OCI-M1 (cell line): ENCODE measurements around the gene FUCA1.
"Not testable (repeated sequence)": the region's sequence is repeated elsewhere in the genome, so short reads cannot be mapped to it uniquely, and the experiment has no call there.

Source experiments
- DNase-seq: peaks from one replicate; lab custom pipeline; 2025; lab: John Stamatoyannopoulos, UW

The FUCA1 gene

DNA sequence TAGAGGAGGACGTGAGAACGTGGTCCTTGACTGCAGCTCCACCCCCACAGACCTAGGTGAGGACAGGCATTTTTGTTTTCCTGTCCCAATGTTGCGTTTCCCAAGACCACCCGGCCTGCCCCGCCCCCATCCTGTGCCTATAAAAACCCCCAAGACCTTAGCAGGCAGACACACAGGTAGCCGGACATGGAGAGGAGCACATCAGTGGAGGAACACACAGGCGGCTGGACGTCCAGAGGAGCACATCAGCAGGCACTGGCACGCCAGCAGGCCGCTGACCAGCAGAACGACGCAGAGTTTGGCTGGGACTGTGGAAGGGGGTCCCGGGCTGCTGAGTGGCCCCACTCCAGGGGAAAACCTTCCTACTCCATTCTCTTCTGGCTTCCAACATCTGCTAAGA, 30.2 kb downstream of the FUCA1 start:
- no peak for DNase-seq

GRCh38 chr1:23836037-23836436, 32.1 kb downstream of the FUCA1 start:
- DNase-seq: peak; percentile 60

- DNase-seq: not testable (repeated sequence)
These were observed 33.9 kb downstream of the FUCA1 start for GRCh38 chr1:23834156-23834555.

DNA sequence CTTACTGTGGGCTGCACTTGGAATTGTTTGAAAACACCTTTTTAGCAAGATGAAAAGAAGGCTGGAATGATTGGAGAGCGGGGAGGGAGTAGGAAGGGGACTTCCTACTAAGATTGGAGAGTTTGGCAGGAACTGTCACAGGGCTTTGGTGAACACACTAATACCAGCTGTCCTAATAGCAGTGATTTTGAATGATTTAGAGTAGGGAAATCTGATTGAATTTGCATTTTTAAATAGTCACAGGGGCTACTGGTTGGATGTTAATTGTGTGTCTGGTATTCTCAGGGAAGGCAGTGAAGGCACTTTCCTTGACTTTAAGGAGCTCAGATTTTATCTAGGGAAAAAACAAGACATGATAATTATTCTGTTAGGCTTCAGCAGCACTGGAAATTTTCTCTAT, 40.4 kb downstream of the FUCA1 start:
- DNase-seq: no peak

GRCh38 chr1:23826590-23826989, 41.5 kb downstream of the FUCA1 start:
- DNase-seq: not testable (repeated sequence)

DNA sequence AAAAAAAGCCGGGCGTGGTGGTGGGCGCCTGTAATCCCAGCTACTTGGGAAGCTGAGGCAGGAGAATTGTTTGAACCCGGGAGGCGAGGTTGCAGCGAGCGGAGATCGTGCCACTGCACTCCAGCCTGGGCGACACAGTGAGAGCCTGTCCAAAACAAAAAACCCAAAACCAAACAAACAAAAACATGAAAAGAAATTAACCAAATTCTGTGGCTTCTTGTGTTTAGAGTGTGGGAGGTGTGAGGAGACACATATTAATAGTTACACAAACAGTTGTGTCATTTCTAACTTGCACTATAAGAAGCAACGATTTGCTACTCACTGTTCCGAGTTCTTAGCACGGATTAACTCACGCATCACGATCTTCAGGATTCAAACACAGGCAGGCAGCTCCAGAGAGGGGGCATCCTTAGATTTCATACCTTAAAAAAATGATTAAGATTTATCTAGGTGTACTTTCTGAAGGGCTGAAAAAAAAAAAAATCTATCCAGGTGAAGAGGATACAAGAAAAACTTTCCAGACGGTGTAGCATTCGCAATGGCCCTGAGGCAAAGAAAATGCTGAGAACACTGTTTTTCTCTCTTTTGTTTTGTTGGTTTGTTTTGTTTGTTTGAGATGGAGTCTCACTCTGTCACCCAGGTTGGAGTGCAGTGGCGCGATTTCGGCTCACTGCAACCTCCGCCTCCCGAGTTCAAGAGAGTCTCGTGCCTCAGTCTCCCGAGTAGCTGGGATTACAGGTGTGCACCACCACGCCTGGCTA, 42.1 kb downstream of the FUCA1 start:
- peak; percentile 26 for DNase-seq

DNA sequence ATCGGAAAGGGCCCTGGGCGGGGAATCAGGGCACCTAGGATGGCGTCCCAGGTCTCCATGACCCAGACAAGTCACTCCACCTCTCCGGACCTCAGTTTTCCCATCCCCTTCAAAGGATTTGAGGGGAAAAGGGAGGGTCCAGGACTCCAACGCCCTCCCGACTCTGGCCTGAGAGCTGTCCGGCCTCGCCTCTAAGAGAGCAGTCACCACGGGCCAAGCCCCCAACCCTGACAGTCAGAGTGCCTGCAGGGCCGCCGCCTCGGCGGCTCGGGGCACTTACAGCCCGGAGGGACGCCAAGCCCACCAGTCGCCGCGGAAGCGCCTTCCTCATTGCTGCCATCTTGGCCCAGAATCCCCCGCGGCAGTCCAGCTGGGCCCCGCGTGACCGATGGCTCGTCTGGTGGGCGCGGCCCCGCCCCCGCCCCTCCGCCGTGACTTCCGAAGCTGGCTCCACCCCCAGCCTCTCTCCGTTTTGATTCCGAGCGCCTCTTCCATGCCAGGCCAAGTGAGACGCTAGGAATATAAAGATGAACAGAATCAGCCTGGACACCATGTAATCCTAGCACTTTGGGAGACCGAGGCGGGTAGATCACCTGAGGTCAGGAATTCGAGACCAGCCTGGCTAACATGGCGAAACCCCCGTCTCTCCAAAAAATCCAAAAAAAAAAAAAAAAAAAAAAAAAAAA, 42.9 kb downstream of the FUCA1 start, which contains the start of gene HMGCL:
HMGCL (minus strand) TSS at position 354 of the 686 bp plus-strand sequence; CDS start at position 340, 14 bp downstream.
- DNase-seq: peak; percentile 94

GRCh38 chr1:23824711-23825075, 43.4 kb downstream of the FUCA1 start:
- DNase-seq: no peak

GRCh38 chr1:23823767-23824166, 44.3 kb downstream of the FUCA1 start:
- DNase-seq: no peak

- DNase-seq: no peak
These were observed 50.5 kb downstream of the FUCA1 start for GRCh38 chr1:23817633-23818032.

- DNase-seq: peak; percentile 77
These were observed 51.2 kb downstream of the FUCA1 start for GRCh38 chr1:23816906-23817305.

DNA sequence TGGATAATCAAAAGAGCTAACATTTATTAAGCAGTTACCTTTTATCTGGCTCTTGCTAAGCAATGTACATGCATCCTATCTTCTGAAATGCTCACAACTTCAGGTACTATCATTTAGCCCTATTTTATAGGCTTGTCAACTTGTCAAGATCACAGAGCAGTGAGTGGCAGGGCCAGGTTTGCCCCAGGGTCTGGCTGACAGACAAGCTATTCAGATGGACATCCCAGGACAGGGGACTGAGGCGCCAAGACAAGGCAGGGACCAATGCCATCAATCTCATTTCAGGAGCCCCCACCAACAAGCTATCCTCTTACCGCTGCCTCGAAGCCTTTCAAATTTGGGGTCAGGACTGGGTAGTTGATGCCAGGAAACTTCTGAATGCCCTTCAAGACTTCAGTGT, 51.7 kb downstream of the FUCA1 start:
- no peak for DNase-seq

- DNase-seq: no peak
These were observed 54.1 kb downstream of the FUCA1 start for GRCh38 chr1:23814016-23814415.

GRCh38 chr1:23810818-23811540, 57.1 kb downstream of the FUCA1 start:
- peak; percentile 91 for DNase-seq

- DNase-seq: peak; percentile 93
These were observed 58.3 kb downstream of the FUCA1 start for GRCh38 chr1:23809751-23810171.

DNA sequence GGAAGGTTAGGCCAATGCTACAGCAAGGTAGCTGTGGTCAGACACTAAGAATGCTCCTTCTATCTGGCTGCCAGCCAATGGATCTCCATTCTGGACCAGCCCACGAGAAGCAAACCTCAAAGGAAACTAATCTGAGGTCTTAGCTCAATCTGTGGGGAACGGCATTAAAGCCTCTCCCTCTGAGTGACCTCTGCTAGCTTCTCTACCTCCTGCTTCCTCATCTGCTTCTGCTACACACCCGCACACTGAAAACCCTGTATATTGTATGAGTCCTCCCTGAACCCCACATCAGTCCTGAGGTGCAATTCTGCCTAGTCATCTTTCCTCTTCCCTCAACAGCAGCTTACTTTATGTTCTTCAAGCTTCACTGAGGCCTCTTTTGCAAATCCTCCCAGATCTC, 60.6 kb downstream of the FUCA1 start:
- DNase-seq: peak; percentile 43

DNA sequence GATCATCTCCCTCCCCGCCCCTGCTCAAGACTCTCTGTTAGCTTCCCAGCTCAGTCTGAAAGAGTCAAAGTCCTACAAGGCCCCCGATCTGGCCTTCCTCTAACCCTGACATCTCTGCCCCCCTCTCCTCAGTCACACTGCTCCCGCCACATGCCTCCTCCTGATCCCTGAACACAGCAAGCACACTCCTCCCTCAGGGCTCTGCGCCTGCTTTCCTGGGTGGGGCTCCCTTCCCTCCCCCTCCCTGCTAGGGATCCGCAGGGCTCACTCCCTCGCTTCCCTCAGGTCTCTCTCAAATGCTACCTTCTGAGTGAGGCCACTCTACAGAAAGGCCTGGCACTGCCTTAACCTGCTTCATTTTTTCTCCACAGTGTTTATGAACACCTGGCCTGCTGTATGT, 61.8 kb downstream of the FUCA1 start:
- no peak for DNase-seq

- DNase-seq: no peak
These were observed 63.1 kb downstream of the FUCA1 start for GRCh38 chr1:23805025-23805424.

- DNase-seq: peak; percentile 18
These were observed 63.8 kb downstream of the FUCA1 start for GRCh38 chr1:23804183-23804835.

DNA sequence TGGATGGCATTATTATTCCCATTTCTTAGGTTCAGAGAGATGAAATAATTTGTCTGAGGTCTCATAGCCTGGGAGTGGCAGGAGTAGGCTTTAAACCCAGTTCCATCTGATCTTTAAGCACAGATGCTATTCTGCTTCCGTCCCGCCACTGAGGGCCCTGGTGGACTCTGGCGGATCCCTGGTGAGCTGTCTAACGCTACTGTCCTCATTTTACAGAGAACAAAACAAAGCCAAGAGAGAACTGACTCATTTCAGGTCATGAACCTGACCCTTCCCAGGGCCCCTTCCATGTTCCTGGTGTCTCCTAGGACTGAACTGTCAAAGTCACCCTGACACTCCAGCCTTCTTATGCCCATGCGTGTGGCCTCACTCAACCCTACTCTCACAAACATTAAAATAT, 64.4 kb downstream of the FUCA1 start:
- no peak for DNase-seq

GRCh38 chr1:23802809-23803342, 65.2 kb downstream of the FUCA1 start:
- DNase-seq: not testable (repeated sequence)

- DNase-seq: no peak
These were observed 66.2 kb downstream of the FUCA1 start for GRCh38 chr1:23801876-23802275.
